ENCODE measurements around the gene NR2F2.

NR2F2 gene

GRCh38 chr15:96343113-96344059 is 12.9 kb downstream of the NR2F2 start:
- no peak for DNase-seq (ENCODE audit: low read depth in 3 of 3)

GRCh38 chr15:96344060-96344705 is 13.7 kb downstream of the NR2F2 start:
- no peak for DNase-seq (ENCODE audit: low read depth in 3 of 3)

GRCh38 chr15:96344706-96345559 is 14.4 kb downstream of the NR2F2 start:
- DNase-seq (ENCODE audit: low read depth in 3 of 3), result no peak

- DNase-seq (ENCODE audit: low read depth in 3 of 3), result no peak
Observed at GRCh38 chr15:96345560-96346399, 15.3 kb downstream of the NR2F2 start.

GRCh38 chr15:96346409-96346970 is 16.0 kb downstream of the NR2F2 start:
- no peak for DNase-seq (ENCODE audit: low read depth in 3 of 3)

GRCh38 chr15:96347181-96348111 is 16.9 kb downstream of the NR2F2 start:
- no peak for DNase-seq (ENCODE audit: low read depth in 3 of 3)

GRCh38 chr15:96348112-96349027 is 17.9 kb downstream of the NR2F2 start:
- DNase-seq (ENCODE audit: low read depth in 3 of 3), result no peak

GRCh38 chr15:96349034-96349856 is 18.7 kb downstream of the NR2F2 start:
- no peak for DNase-seq (ENCODE audit: low read depth in 3 of 3)

GRCh38 chr15:96349857-96350720 is 19.6 kb downstream of the NR2F2 start:
- no peak for DNase-seq (ENCODE audit: low read depth in 3 of 3)

- DNase-seq (ENCODE audit: low read depth in 3 of 3), result no peak
Observed at GRCh38 chr15:96350934-96351724, 20.6 kb downstream of the NR2F2 start.

- DNase-seq (ENCODE audit: low read depth in 3 of 3), result no peak
Observed at GRCh38 chr15:96351761-96352603, 21.5 kb downstream of the NR2F2 start.

GRCh38 chr15:96352604-96353405 is 22.3 kb downstream of the NR2F2 start:
- no peak for DNase-seq (ENCODE audit: low read depth in 3 of 3)

- DNase-seq (ENCODE audit: low read depth in 3 of 3), result no peak
Observed at GRCh38 chr15:96353416-96353929, 23.0 kb downstream of the NR2F2 start.

All from stimulated activated CD4-positive, alpha-beta T cell treated with anti-CD3 and anti-CD28 coated beads, TNF-alpha, amount 100 ng/mL, for 24 hours (primary cell).